GM21723 (cell line): ENCODE data around the gene NCKIPSD.
A peak's percentile ranks its signal among the peaks of the same experiment; 100 is the strongest.
"Not testable (repeated sequence)": the region's sequence is repeated elsewhere in the genome, so short reads cannot be mapped to it uniquely, and the experiment has no call there.

Source experiments
- ATAC-seq: cut with Tn5 transposase; IDR thresholded peaks from one replicate; pipeline ENCODE4 v1.9.1; 2021; ENCODE audit warnings: mild to moderate bottlenecking, moderate library complexity; ENCODE audit not compliant: unreplicated experiment

NCKIPSD gene

GRCh38 chr3:48685603-48686511 lies at the start of gene NCKIPSD:
Gene NCKIPSD (minus strand): TSS chr3:48685915. CDS start chr3:48685807, 108 bp downstream.
- peak; percentile 75 for ATAC-seq

- not testable (repeated sequence) for ATAC-seq
Measured at GRCh38 chr3:48735075-48735767, 49.5 kb upstream of the NCKIPSD start.

GRCh38 chr3:48734541-48734940 lies 48.8 kb upstream of the NCKIPSD start:
- ATAC-seq: not testable (repeated sequence)

DNA sequence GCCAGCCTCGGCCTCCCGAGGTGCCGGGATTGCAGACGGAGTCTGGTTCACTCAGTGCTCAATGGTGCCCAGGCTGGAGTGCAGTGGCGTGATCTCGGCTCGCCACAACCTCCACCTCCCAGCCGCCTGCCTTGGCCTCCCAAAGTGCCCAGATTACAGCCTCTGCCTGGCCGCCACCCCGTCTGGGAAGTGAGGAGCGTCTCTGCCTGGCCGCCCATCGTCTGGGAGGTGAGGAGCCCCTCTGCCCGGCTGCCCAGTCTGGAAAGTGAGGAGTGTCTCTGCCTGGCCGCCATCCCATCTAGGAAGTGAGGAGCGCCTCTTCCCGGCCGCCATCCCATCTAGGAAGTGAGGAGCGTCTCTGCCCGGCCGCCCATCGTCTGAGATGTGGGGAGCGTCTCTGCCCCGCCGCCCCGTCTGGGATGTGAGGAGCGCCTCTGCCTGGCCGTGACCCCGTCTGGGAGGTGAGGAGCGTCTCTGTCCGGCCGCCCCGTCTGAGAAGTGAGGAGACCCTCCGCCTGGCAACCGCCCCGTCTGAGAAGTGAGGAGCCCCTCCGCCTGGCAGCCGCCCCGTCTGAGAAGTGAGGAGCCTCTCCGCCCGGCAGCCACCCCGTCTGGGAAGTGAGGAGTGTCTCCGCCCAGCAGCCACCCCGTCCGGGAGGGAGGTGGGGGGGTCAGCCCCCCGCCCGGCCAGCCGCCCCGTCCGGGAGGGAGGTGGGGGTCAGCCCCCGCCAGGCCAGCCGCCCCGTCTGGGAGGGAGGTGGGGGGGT lies 48.2 kb upstream of the NCKIPSD start:
- ATAC-seq: not testable (repeated sequence)

- no peak for ATAC-seq
Measured at GRCh38 chr3:48727511-48727910, 41.8 kb upstream of the NCKIPSD start.

DNA sequence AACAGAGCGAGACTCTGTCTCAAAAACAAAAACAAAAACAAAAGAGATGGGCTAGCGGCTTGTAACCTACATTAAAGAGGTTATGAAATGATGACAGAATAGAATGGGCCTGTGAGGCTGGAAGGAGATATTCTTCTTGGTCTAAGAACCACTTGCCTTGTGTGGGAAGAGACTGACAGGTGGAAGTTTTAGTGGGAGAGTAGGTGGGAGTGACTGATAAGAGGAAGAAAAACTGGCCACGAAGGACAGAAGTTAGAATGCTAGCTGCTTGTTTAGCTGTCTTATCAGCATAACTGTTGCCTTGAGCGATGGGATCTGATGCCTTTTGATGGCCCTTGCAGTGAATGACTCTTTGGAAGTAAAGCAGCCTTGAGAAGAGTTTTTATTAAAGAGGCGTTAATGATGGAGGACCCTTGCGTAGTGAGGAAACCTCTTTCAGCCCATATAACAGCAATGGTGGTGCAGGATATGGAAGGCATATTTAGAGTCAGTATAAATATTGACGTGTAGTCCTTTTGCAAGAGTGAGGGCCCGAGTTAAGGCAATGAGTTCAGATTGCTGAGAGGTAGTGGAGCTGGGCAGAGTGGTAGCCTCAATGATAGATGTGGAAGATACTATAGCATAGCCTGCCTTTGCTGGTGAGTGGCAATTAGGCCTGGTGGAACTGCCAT lies 39.6 kb upstream of the NCKIPSD start:
- ATAC-seq: not testable (repeated sequence)

- no peak for ATAC-seq
Measured at GRCh38 chr3:48723725-48724124, 38.0 kb upstream of the NCKIPSD start.

GRCh38 chr3:48723293-48723692 lies 37.6 kb upstream of the NCKIPSD start:
- not testable (repeated sequence) for ATAC-seq

GRCh38 chr3:48716982-48717746 lies 31.4 kb upstream of the NCKIPSD start, which contains the start of gene IP6K2:
Gene IP6K2 (minus strand): TSS chr3:48717221. CDS start chr3:48695291, 21,930 bp downstream.
- ATAC-seq: peak; percentile 97

GRCh38 chr3:48716508-48716981 lies 30.8 kb upstream of the NCKIPSD start:
- no peak for ATAC-seq

- no peak for ATAC-seq
Measured at GRCh38 chr3:48715174-48715800, 29.6 kb upstream of the NCKIPSD start.

GRCh38 chr3:48711727-48712126 lies 26.0 kb upstream of the NCKIPSD start:
- no peak for ATAC-seq

DNA sequence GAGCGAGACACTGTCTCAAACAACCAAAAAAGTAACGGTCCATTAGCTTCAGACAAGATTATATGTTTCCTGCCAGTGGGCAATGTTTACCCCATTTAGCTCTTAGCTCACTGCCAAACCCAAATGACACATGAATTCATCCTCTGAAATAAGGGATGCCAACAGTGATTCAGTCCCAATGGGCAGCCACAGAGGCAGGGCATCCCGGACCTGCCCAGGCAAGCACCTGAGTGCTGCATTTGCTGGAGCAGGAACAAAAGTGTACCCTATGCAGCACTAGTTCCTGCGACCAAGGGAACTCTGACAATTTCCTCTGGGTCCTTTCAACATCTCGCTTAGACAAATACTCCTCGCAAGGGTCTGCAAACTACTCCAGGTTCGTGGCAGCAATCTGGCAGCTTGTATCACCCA lies 23.3 kb upstream of the NCKIPSD start:
- ATAC-seq: no peak

GRCh38 chr3:48708481-48708889 lies 22.8 kb upstream of the NCKIPSD start:
- no peak for ATAC-seq

GRCh38 chr3:48707157-48707556 lies 21.4 kb upstream of the NCKIPSD start:
- ATAC-seq: no peak

DNA sequence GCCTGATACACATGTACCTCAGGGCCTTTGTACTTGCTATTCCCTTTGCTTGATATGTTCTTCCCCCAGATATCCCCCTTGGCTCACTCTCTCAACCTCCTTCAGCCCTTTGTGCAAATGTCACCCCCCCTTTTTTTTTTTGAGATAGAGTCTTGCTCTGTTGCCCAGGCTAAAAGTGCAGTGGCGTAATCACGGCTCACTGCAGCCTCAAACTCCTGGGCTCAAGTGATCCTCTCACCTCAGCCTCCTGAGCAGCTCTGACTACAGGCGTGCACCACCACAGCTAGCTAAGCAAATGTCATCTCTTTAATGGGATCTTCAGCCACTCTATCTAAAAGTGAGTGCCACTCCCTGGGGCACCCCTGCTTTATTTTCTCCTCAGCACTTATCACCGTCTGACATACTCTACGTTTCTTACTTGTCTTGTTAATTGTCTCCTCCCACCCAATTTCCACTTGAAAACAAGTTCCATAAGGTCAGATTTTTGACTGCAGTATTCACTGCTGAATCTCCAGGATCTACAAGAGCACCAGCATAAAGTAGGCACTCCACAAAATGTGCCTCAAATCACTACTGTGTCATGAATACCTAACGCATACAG lies 16.7 kb upstream of the NCKIPSD start:
- no peak for ATAC-seq

- no peak for ATAC-seq
Measured at GRCh38 chr3:48700731-48701405, 15.2 kb upstream of the NCKIPSD start.

DNA sequence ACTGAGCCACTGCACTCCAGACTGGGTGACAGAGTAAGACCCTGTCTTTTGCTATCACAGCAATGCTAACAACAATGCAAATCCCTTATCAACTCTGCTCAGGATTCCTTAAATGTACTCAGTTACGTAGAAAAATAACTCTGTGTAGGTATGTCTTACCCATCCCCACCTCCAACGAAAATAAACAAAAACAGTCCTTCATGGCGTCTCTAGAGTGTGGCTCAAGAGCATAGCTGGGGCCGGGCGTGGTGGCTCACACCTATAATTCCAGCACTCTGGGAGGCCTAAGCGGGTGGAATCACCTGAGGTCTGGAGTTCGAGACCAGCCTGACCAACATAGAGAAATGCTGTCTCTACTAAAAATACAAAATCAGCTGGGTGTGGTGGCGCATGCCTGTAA lies 13.2 kb upstream of the NCKIPSD start:
- ATAC-seq: no peak
